B cell (primary cell): Measurements from ENCODE around the gene RASA2. TPM values are rescaled to one million over a fixed set of nuclear protein-coding genes. Genes with fewer than 3 reads are reported as not detected.

Experiments used
- ATAC-seq: fragments of 200-7000 bp; cut with Tn5 transposase; one replicate; pipeline ENCODE4 v1.10.0; 2021; ENCODE audit warnings: low read depth, mild to moderate bottlenecking, moderate number of reproducible peaks, moderate library complexity
- CTCF ChIA-PET: fragments of 350-600 bp; sonication (Branson Sonifier 250); formaldehyde crosslinking; loops from one replicate; lab custom pipeline; 2021; ENCODE audit warnings: antibody characterized with exemption, inconsistent platforms; lab: Charles Lee
- POLR2A ChIA-PET: fragments of 350-600 bp; sonication (Branson Sonifier 250); formaldehyde crosslinking; loops from one replicate; lab custom pipeline; 2021; ENCODE audit warnings: antibody characterized with exemption; lab: Charles Lee
- DNase-seq: peaks from one replicate; pipeline ENCODE4 v3.0.0; 2013
- H2AFZ ChIP-seq: 2 replicates; pipeline ENCODE4 v1.6.1; 2012; ENCODE audit warnings: mild to moderate bottlenecking, low read depth, low read length; ENCODE audit not compliant: insufficient read depth, poor library complexity, severe bottlenecking
- H3K27ac ChIP-seq, 2 donors: 1 replicate in 1 of 2; 2 replicates in 1 of 2; pipeline ENCODE4 v1.5.1; 2012 to 2013; ENCODE audit warnings: low read length in 2 of 2, mild to moderate bottlenecking in 2 of 2, moderate library complexity in 1 of 2
- H3K27me3 ChIP-seq, 4 experiments: fragments of 200-600 bp in 1 of 4; sonication (generic) in 1 of 4; replicated peaks in 1 of 4; 1 replicate in 2 of 4; 2 replicates in 2 of 4; pipeline versions ENCODE4 v1.6.1 to v1.7.0; 2013 to 2016; ENCODE audit warnings: low read length in 3 of 4, mild to moderate bottlenecking in 2 of 4, mixed read lengths in 1 of 4, moderate library complexity in 1 of 4; ENCODE audit not compliant: insufficient read depth in 4 of 4, control insufficient read depth in 3 of 4; ENCODE audit errors: control extremely low read depth in 1 of 4
- H3K36me3 ChIP-seq, 2 experiments: replicated peaks in 1 of 2; 1 replicate in 1 of 2; 2 replicates in 1 of 2; pipeline versions ENCODE4 v1.6.1 to v1.7.1; 2013; ENCODE audit warnings: low read length in 1 of 2; ENCODE audit not compliant: insufficient read depth in 2 of 2, control insufficient read depth in 1 of 2; ENCODE audit errors: control extremely low read depth in 1 of 2, extremely low read depth in 1 of 2
- H3K4me1 ChIP-seq, 2 donors: fragments of 200-600 bp in 1 of 2; sonication (generic) in 1 of 2; 1 replicate in 1 of 2; 2 replicates in 1 of 2; pipeline versions ENCODE4 v1.5.1 to v1.6.1; 2013 to 2017; ENCODE audit warnings: low read length in 2 of 2; ENCODE audit not compliant: control insufficient read depth in 2 of 2, insufficient read depth in 2 of 2
- H3K4me2 ChIP-seq: replicated peaks from 2 replicates; pipeline ENCODE3; 2012; ENCODE audit warnings: mild to moderate bottlenecking, low read depth, low read length; ENCODE audit not compliant: poor library complexity, severe bottlenecking
- H3K4me3 ChIP-seq, 5 experiments: fragments of 200-600 bp in 1 of 5; sonication (generic) in 1 of 5; 1 replicate in 3 of 5; 2 replicates in 2 of 5; pipeline versions ENCODE4 v1.5.1 to v1.7.0; 2011 to 2016; ENCODE audit warnings: low read length in 4 of 5, mild to moderate bottlenecking in 4 of 5, low read depth in 2 of 5, control low read depth in 1 of 5, moderate library complexity in 1 of 5; ENCODE audit not compliant: insufficient read depth in 1 of 5; ENCODE audit errors: control extremely low read depth in 1 of 5, extremely low read depth in 1 of 5
- H3K79me2 ChIP-seq: fragments of 200-600 bp; sonication (generic); one replicate; pipeline ENCODE4 v1.6.0; 2016; ENCODE audit warnings: low read length; ENCODE audit not compliant: control insufficient read depth, insufficient read depth
- H3K9ac ChIP-seq: fragments of 200-600 bp; sonication (generic); 2 replicates; pipeline ENCODE4 v1.6.1; 2017; ENCODE audit warnings: mild to moderate bottlenecking, low read length, moderate library complexity
- H3K9me3 ChIP-seq, 3 donors: one replicate each; pipeline versions ENCODE4 v1.6.1 to v1.7.1; 2013; ENCODE audit warnings: low read length in 2 of 3; ENCODE audit not compliant: control insufficient read depth in 2 of 3, insufficient read depth in 1 of 3; ENCODE audit errors: control extremely low read depth in 1 of 3
- H4K20me1 ChIP-seq: 2 replicates; pipeline ENCODE4 v1.6.0; 2012; ENCODE audit warnings: mild to moderate bottlenecking, low read length; ENCODE audit not compliant: insufficient read depth, control insufficient read depth, poor library complexity, severe bottlenecking
- H3K27ac Mint-ChIP-seq: one replicate; pipeline ENCODE4 v1.8.0; 2021; ENCODE audit warnings: mixed read lengths
- H3K27me3 Mint-ChIP-seq: one replicate; pipeline ENCODE4 v1.8.0; 2021; ENCODE audit warnings: mixed read lengths
- H3K4me1 Mint-ChIP-seq: one replicate; pipeline ENCODE4 v1.8.0; 2021; ENCODE audit warnings: mixed read lengths
- H3K4me3 Mint-ChIP-seq: one replicate; pipeline ENCODE4 v1.8.0; 2021; ENCODE audit warnings: mixed read lengths
- H3K9me3 Mint-ChIP-seq: one replicate; pipeline ENCODE4 v1.8.0; 2022; ENCODE audit warnings: mixed read lengths; ENCODE audit not compliant: insufficient read depth
- EZH2 ChIP-seq: IDR thresholded peaks from 2 replicates; pipeline ENCODE4 v1.6.1; 2012; ENCODE audit warnings: borderline replicate concordance, low read depth, mild to moderate bottlenecking, moderate library complexity, low read length; ENCODE audit not compliant: insufficient read depth, poor library complexity, severe bottlenecking
- WGBS: methylation state at CpG from one replicate; pipeline ENCODE4 v1.1.5; 2013; ENCODE audit warnings: missing lambda C conversion rate; ENCODE audit not compliant: insufficient coverage; 5-methylcytosine and 5-hydroxymethylcytosine counted together
- intact Hi-C: fragments of 100-400 bp; cut with micrococcal nuclease; formaldehyde crosslinking; loops from one replicate; pipeline ENCODE4 v1.10.0; 2022
- polyA plus RNA-seq: library from polyadenylated mRNA; depleted of rRNA; stranded (reverse); fragments of >200 nt; gene quantifications from 2 replicates; pipeline ENCODE4 v1.2.3, GENCODE V29; 2012
- total RNA-seq, 2 donors: library from RNA; stranded (reverse); fragments of 120-200 nt in 1 of 2; gene quantifications; 1 replicate in 1 of 2; 2 replicates in 1 of 2; pipeline versions ENCODE4 v1.2.3 to v1.2.4, GENCODE V29; 2013 to 2022
- TF ChIP-seq, protein P1 (sequence below): fragments of 200-600 bp; IDR thresholded peaks from one replicate; pipeline ENCODE4 v1.8.0; 2022; ENCODE audit warnings: antibody characterized with exemption, mild to moderate bottlenecking

RASA2 gene
- total and polyA plus RNA-seq, 2 donors (not counting 1 experiment from before 2014, with no cell fraction given): 12.3 to 47.7 TPM

- 31% methylated on average over 1 of the region's 4 CpGs for WGBS
- H3K36me3 ChIP-seq: peaks cover 13 to 42% of the 10 kb centered on the region in 2 experiments
- H3K9ac ChIP-seq: no peak overlapping the region
- H4K20me1 ChIP-seq: no peaks in the 10 kb centered on the region
- peaks cover 14 to 17% of the 10 kb centered on the region in 2 donors for H3K4me1 ChIP-seq
- peaks cover 7% of the 10 kb centered on the region for H3K4me1 Mint-ChIP-seq
- H3K27ac Mint-ChIP-seq: no peak overlapping the region
- H3K4me3 ChIP-seq: no peak overlapping the region
- DNase-seq (no peak), ATAC-seq (no peak)
- CTCF ChIA-PET: interaction anchor here (0.7 to 19.4 kb wide), 13 partner anchors 7 to 245 kb away, joined by 3 to 409 read pairs (median 4); no protein-coding TSS in a partner anchor
- H3K4me3 Mint-ChIP-seq: no peak overlapping the region
- peak overlapping the region; percentile 37 for H3K4me2 ChIP-seq
- peaks cover 8% of the 10 kb centered on the region for H3K79me2 ChIP-seq
- no peaks in the 10 kb centered on the region for H3K9me3 ChIP-seq
- no peak for TF ChIP-seq EZH2
- TF ChIP-seq, protein P1, sequence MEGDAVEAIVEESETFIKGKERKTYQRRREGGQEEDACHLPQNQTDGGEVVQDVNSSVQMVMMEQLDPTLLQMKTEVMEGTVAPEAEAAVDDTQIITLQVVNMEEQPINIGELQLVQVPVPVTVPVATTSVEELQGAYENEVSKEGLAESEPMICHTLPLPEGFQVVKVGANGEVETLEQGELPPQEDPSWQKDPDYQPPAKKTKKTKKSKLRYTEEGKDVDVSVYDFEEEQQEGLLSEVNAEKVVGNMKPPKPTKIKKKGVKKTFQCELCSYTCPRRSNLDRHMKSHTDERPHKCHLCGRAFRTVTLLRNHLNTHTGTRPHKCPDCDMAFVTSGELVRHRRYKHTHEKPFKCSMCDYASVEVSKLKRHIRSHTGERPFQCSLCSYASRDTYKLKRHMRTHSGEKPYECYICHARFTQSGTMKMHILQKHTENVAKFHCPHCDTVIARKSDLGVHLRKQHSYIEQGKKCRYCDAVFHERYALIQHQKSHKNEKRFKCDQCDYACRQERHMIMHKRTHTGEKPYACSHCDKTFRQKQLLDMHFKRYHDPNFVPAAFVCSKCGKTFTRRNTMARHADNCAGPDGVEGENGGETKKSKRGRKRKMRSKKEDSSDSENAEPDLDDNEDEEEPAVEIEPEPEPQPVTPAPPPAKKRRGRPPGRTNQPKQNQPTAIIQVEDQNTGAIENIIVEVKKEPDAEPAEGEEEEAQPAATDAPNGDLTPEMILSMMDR: no peak
- H3K27me3 Mint-ChIP-seq: no peaks in the 10 kb centered on the region
- no peaks in the 10 kb centered on the region for H3K9me3 Mint-ChIP-seq
- intact Hi-C loops: loop anchor here (5.0 kb wide), 1 partner anchor 36 kb away; no protein-coding TSS in a partner anchor
- H3K27me3 ChIP-seq: no peaks in the 10 kb centered on the region
- POLR2A ChIA-PET: interaction anchor here (1.0 kb wide), 1 partner anchor 70 kb away, joined by 3 read pairs; no protein-coding TSS in a partner anchor
- peak overlapping the region in 1 of 2 donors; percentile 51 for H3K27ac ChIP-seq
- H2AFZ ChIP-seq: no peak overlapping the region
Observed at GRCh38 chr3:141557961-141558706, 71.3 kb downstream of the RASA2 start.
